K562 (cell line): ENCODE measurements around the gene CYP2A6. TPM values are rescaled to one million over a fixed set of nuclear protein-coding genes. Genes with fewer than 3 reads are reported as not detected.

Experiments used
- ATF7 ChIP-seq: fragments of 450-650 bp; IDR thresholded peaks from 2 replicates; pipeline ENCODE4 v1.7.1; 2014; ENCODE audit warnings: mild to moderate bottlenecking, moderate library complexity
- GABPA ChIP-seq: fragments of 200-800 bp; sonication (Bioruptor generic); conservative IDR thresholded peaks from 2 replicates; pipeline ENCODE4 v1.6.1; 2016; ENCODE audit warnings: low read depth, missing genetic modification characterization, missing compliant biosample characterization
- GABPB1 ChIP-seq: sonication (generic); formaldehyde crosslinking; IDR thresholded peaks from 2 replicates; pipeline ENCODE4 v1.8.0; 2022; ENCODE audit warnings: mild to moderate bottlenecking, missing genetic modification reagents
- PHF20 ChIP-seq: fragments of 450-650 bp; IDR thresholded peaks from 2 replicates; pipeline ENCODE4 v1.6.1; 2018; ENCODE audit not compliant: partially characterized antibody
- PHF8 ChIP-seq: fragments of 200-600 bp; sonication (generic); IDR thresholded peaks from 2 replicates; pipeline ENCODE4 v1.6.1; 2012; ENCODE audit warnings: mixed run types, mild to moderate bottlenecking, inconsistent platforms, low read length, moderate library complexity, borderline replicate concordance
- POLR2G ChIP-seq: fragments of 200-400 bp; formaldehyde crosslinking; IDR thresholded peaks from 2 replicates; pipeline ENCODE4 v1.6.1; 2017; ENCODE audit warnings: low read depth, mild to moderate bottlenecking, antibody characterized with exemption, low read length, moderate library complexity
- SP1 ChIP-seq: sonication (generic); formaldehyde crosslinking; IDR thresholded peaks from 2 replicates; pipeline ENCODE4 v1.8.1; 2022; ENCODE audit warnings: mild to moderate bottlenecking, missing genetic modification reagents
- ZBTB7A ChIP-seq: IDR thresholded peaks from 2 replicates; pipeline ENCODE4 v1.6.1; 2011; ENCODE audit warnings: low read depth, mild to moderate bottlenecking, low read length, moderate library complexity, borderline replicate concordance; ENCODE audit not compliant: control insufficient read depth
- polyA plus RNA-seq, 8 experiments: library from polyadenylated mRNA; depleted of rRNA in 4 of 8; stranded (reverse) in 5 of 8; unstranded in 3 of 8; fragments of >200 nt; fragmentation: Nextera tagmentation in 2 of 8; fragmentation: Illumina TruSeq in 1 of 8; extraction: Ambion mirVana in 2 of 8; extraction: Trizol in 1 of 8; gene quantifications; 2 replicates each; pipeline versions ENCODE4 v1.2.1 to v1.2.3, GENCODE V29; 2011 to 2014; ENCODE audit warnings: inconsistent platforms in 1 of 8, missing spikeins in 1 of 8
- total RNA-seq, 7 experiments: library from RNA; depleted of rRNA in 6 of 7; stranded (reverse); fragments of >200 nt in 6 of 7; fragmentation: Illumina TruSeq in 2 of 7; extraction: Trizol in 2 of 7; gene quantifications; 2 replicates each; pipeline versions ENCODE4 v1.2.1 to v1.2.3, GENCODE V29; 2011 to 2021; ENCODE audit warnings: low replicate concordance in 1 of 7
- TF ChIP-seq, protein P1 (sequence below): sonication (generic); formaldehyde crosslinking; IDR thresholded peaks from 2 replicates; pipeline ENCODE4 v1.8.0; 2022; ENCODE audit warnings: mild to moderate bottlenecking, missing genetic modification reagents
- TF ChIP-seq, protein P2 (sequence below): fragments of 200-800 bp; sonication (Bioruptor generic); IDR thresholded peaks from 2 replicates; pipeline ENCODE4 v1.6.1; 2017; ENCODE audit warnings: missing genetic modification characterization, missing compliant biosample characterization
- TF ChIP-seq, protein P3 (sequence below), 3 experiments: fragments of 200-800 bp in 1 of 3; fragments of 250-450 bp in 1 of 3; fragments of 450-650 bp in 1 of 3; sonication (Bioruptor Pico) in 1 of 3; sonication (Bioruptor generic) in 1 of 3; formaldehyde crosslinking in 1 of 3; IDR thresholded peaks; 2 replicates each; pipeline versions ENCODE4 v1.6.1 to v1.8.0; 2016 to 2022; ENCODE audit warnings: mild to moderate bottlenecking in 2 of 3, missing genetic modification characterization in 2 of 3, missing compliant biosample characterization in 1 of 3, moderate library complexity in 1 of 3

Gene CYP2A6
- total and polyA plus RNA-seq, 9 of the 15 experiments (the other 6 are each of a cell fraction or from before 2014, with no cell fraction given): 0.31 TPM; not detected in 8

DNA sequence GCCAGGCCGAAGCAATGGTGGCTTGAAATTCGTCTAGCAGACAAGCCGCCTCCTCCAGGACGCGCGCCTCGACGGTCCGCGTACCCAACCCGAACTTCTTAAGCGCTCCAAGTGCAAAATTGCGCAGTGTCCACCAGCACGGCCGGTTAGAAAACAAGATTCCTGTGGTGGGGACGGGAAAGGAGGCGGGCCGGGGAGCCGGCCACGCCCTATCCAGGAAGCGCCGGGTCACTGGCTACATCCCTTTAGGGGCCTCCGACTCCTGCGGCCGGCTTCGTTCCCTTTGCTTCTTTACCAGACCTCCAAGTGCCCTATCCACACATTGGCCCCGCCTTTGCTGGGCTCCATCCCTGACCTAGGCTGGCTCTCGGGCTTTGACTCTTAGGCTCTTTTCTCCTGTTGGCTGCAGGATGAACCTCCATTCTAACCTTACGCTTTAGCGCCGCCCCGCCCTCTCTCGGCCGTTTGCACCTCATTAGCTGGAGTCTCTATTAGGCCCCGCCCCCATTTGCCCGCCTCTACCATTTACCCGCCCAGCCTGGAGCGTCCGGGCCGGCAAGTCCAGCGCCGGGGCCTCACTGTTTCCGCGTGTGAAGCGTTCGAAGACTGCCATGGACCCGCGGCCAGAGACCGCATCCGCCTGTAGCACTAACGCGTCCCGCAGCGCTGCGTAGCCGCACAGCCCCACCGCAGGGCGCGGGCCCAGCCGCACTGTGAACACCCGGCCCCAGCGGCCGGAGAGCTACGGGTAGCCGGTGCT is 39.4 kb downstream of the CYP2A6 start (continued):
- TF ChIP-seq PHF20: peak; percentile 50
- TF ChIP-seq GABPA (tag): peak; percentile 57
- peak; percentile 58 for TF ChIP-seq GABPB1 (CRISPR knock-in tag)
- peak; percentile 38; the same call in 1 of the 2 replicates for TF ChIP-seq PHF8
- peak; percentile 62 for TF ChIP-seq POLR2G
- peak; percentile 44 for TF ChIP-seq SP1
- TF ChIP-seq, protein P1, sequence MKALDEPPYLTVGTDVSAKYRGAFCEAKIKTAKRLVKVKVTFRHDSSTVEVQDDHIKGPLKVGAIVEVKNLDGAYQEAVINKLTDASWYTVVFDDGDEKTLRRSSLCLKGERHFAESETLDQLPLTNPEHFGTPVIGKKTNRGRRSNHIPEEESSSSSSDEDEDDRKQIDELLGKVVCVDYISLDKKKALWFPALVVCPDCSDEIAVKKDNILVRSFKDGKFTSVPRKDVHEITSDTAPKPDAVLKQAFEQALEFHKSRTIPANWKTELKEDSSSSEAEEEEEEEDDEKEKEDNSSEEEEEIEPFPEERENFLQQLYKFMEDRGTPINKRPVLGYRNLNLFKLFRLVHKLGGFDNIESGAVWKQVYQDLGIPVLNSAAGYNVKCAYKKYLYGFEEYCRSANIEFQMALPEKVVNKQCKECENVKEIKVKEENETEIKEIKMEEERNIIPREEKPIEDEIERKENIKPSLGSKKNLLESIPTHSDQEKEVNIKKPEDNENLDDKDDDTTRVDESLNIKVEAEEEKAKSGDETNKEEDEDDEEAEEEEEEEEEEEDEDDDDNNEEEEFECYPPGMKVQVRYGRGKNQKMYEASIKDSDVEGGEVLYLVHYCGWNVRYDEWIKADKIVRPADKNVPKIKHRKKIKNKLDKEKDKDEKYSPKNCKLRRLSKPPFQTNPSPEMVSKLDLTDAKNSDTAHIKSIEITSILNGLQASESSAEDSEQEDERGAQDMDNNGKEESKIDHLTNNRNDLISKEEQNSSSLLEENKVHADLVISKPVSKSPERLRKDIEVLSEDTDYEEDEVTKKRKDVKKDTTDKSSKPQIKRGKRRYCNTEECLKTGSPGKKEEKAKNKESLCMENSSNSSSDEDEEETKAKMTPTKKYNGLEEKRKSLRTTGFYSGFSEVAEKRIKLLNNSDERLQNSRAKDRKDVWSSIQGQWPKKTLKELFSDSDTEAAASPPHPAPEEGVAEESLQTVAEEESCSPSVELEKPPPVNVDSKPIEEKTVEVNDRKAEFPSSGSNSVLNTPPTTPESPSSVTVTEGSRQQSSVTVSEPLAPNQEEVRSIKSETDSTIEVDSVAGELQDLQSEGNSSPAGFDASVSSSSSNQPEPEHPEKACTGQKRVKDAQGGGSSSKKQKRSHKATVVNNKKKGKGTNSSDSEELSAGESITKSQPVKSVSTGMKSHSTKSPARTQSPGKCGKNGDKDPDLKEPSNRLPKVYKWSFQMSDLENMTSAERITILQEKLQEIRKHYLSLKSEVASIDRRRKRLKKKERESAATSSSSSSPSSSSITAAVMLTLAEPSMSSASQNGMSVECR (CRISPR knock-in tag): 0 out of 2 replicates have a peak, but pooled peaks have one; percentile 34
- TF ChIP-seq ATF7: peak; percentile 40; the same call in 1 of the 2 replicates
- TF ChIP-seq, protein P2, sequence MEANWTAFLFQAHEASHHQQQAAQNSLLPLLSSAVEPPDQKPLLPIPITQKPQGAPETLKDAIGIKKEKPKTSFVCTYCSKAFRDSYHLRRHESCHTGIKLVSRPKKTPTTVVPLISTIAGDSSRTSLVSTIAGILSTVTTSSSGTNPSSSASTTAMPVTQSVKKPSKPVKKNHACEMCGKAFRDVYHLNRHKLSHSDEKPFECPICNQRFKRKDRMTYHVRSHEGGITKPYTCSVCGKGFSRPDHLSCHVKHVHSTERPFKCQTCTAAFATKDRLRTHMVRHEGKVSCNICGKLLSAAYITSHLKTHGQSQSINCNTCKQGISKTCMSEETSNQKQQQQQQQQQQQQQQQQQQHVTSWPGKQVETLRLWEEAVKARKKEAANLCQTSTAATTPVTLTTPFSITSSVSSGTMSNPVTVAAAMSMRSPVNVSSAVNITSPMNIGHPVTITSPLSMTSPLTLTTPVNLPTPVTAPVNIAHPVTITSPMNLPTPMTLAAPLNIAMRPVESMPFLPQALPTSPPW: peak; percentile 43; the same call in 1 of the 2 replicates
- peak; percentile 18; the same call in 1 of the 2 replicates for TF ChIP-seq ZBTB7A
- TF ChIP-seq, protein P3, sequence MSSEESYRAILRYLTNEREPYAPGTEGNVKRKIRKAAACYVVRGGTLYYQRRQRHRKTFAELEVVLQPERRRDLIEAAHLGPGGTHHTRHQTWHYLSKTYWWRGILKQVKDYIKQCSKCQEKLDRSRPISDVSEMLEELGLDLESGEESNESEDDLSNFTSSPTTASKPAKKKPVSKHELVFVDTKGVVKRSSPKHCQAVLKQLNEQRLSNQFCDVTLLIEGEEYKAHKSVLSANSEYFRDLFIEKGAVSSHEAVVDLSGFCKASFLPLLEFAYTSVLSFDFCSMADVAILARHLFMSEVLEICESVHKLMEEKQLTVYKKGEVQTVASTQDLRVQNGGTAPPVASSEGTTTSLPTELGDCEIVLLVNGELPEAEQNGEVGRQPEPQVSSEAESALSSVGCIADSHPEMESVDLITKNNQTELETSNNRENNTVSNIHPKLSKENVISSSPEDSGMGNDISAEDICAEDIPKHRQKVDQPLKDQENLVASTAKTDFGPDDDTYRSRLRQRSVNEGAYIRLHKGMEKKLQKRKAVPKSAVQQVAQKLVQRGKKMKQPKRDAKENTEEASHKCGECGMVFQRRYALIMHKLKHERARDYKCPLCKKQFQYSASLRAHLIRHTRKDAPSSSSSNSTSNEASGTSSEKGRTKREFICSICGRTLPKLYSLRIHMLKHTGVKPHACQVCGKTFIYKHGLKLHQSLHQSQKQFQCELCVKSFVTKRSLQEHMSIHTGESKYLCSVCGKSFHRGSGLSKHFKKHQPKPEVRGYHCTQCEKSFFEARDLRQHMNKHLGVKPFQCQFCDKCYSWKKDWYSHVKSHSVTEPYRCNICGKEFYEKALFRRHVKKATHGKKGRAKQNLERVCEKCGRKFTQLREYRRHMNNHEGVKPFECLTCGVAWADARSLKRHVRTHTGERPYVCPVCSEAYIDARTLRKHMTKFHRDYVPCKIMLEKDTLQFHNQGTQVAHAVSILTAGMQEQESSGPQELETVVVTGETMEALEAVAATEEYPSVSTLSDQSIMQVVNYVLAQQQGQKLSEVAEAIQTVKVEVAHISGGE (CRISPR knock-in tag; IDR thresholded peaks at IDR 0.05): peak in 1 of 3 experiments; percentile 19; a peak in 1 of 6 replicates
